NCI-H1930 (cell line): ENCODE measurements around the gene NTM.

Experiments
- DNase-seq, 2 experiments: peaks; one replicate each; lab custom pipeline; 2025; lab: John Stamatoyannopoulos, UW

Gene NTM

GRCh38 chr11:131767421-131767820, 397.0 kb downstream of the NTM start:
- DNase-seq = no peak

GRCh38 chr11:131770801-131771200, 400.4 kb downstream of the NTM start:
- DNase-seq = no peak

- no peak for DNase-seq
These were observed 401.1 kb downstream of the NTM start for GRCh38 chr11:131771471-131771870.

GRCh38 chr11:131773626-131774025, 403.2 kb downstream of the NTM start:
- no peak for DNase-seq

- no peak for DNase-seq
These were observed 405.8 kb downstream of the NTM start for GRCh38 chr11:131776211-131776610.

- no peak for DNase-seq
These were observed 415.4 kb downstream of the NTM start for GRCh38 chr11:131785801-131786200.

- no peak for DNase-seq
These were observed 416.7 kb downstream of the NTM start for GRCh38 chr11:131787119-131787518.

GRCh38 chr11:131790586-131790985, 420.2 kb downstream of the NTM start:
- DNase-seq = no peak

- DNase-seq = no peak
These were observed 421.8 kb downstream of the NTM start for GRCh38 chr11:131792243-131792642.

- no peak for DNase-seq
These were observed 425.7 kb downstream of the NTM start for GRCh38 chr11:131796089-131796488.

GRCh38 chr11:131796541-131796940, 426.1 kb downstream of the NTM start:
- no peak for DNase-seq

GRCh38 chr11:131800452-131800851, 430.0 kb downstream of the NTM start:
- DNase-seq = no peak

GRCh38 chr11:131802440-131803115, 432.2 kb downstream of the NTM start:
- DNase-seq = no peak

- no peak for DNase-seq
These were observed 437.5 kb downstream of the NTM start for GRCh38 chr11:131807876-131808275.

GRCh38 chr11:131808470-131808869, 438.1 kb downstream of the NTM start:
- DNase-seq = no peak

GRCh38 chr11:131809203-131809918, 438.9 kb downstream of the NTM start:
- no peak for DNase-seq

- no peak for DNase-seq
These were observed 440.1 kb downstream of the NTM start for GRCh38 chr11:131810541-131810940.

GRCh38 chr11:131811383-131811782, 441.0 kb downstream of the NTM start:
- no peak for DNase-seq

- DNase-seq = no peak
These were observed 443.7 kb downstream of the NTM start for GRCh38 chr11:131814108-131814507.

GRCh38 chr11:131815590-131815989, 445.2 kb downstream of the NTM start:
- DNase-seq = no peak

- no peak for DNase-seq
These were observed 445.6 kb downstream of the NTM start for GRCh38 chr11:131816051-131816450.

- DNase-seq = no peak
These were observed 447.3 kb downstream of the NTM start for GRCh38 chr11:131817687-131818188.

- no peak for DNase-seq
These were observed 449.4 kb downstream of the NTM start for GRCh38 chr11:131819865-131820264.

- no peak for DNase-seq
These were observed 452.1 kb downstream of the NTM start for GRCh38 chr11:131822506-131822905.
